HG03432 (cell line): ENCODE results near the gene ARHGAP28.
"Not testable (repeated sequence)": the region's sequence is repeated elsewhere in the genome, so short reads cannot be mapped to it uniquely, and the experiment has no call there.

Experiments used
- ATAC-seq: cut with Tn5 transposase; IDR thresholded peaks from one replicate; pipeline ENCODE4 v1.9.1; 2021; ENCODE audit warnings: mild to moderate bottlenecking, moderate library complexity; ENCODE audit not compliant: unreplicated experiment

ARHGAP28 gene

DNA sequence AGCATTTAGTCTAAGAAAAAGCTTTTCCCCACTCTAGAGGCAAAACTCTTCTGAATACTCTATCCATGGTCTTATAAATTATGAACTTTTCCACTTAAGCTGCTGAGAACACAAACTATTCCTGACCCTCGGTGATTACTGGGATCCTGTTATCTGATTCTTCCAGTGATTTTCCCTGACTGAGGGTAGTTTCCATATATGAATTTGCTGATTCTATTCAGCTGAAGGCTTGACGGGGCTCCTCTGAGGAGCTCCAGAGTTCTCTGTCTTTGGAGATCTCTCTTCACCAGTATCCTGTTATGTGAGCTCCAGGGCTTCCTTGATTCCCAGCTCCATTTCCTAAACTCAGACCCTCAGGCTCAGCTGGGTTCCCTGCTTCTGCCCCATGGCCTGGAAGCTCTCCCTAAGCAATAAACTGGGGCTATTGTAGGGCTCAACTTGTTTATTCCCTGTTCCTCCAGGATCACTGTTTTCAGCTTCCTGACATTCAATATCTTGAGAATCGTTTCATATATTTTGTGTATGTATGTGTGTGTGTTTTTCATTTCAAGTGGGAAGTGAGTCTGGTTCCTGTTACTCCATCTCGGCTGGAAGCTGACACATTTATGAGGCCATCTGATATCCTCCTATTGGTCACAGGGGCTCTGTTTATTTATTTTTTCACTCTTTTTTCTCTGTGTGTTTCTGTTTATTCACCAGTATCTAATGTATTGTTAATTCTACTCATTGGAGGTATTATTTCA lies 78.2 kb downstream of the ARHGAP28 start:
- no peak for ATAC-seq

DNA sequence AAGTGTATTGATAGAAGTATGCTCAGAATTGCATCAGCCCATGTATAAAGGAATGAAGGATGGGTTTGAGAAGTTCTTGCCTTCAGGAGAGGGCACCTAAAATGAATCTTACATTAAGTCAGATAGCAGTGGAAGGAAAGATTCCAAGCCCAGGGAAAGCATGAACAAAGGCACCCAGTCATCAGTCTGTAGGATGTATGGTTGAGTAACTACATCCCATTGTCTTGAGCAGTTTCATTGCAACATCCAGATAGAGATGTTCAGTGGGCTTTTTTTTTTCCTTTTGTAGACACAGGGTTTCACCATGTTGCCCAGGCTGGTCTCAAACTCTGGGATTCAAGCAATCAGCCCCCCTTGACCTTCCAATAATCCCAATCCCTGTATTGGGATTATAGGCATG lies 80.7 kb downstream of the ARHGAP28 start:
- ATAC-seq = no peak

DNA sequence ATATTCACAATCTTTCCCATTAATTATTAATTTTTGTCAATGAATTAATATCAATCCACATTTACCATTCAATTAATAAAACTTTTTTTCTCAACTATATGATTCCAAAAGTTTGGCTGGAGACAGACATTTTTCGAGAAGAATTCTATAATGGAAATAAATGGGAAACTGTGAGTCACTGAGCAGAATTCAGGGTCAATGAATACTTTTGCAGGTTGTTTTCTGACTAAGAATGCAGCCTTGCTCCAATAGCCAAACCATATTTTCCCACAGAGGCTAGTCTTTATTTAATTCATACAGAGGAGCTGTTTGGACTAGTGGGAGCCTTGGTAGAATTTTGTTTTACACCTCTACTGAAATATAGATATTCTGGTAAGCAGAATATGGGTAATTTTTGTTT lies 82.3 kb downstream of the ARHGAP28 start:
- ATAC-seq = no peak

DNA sequence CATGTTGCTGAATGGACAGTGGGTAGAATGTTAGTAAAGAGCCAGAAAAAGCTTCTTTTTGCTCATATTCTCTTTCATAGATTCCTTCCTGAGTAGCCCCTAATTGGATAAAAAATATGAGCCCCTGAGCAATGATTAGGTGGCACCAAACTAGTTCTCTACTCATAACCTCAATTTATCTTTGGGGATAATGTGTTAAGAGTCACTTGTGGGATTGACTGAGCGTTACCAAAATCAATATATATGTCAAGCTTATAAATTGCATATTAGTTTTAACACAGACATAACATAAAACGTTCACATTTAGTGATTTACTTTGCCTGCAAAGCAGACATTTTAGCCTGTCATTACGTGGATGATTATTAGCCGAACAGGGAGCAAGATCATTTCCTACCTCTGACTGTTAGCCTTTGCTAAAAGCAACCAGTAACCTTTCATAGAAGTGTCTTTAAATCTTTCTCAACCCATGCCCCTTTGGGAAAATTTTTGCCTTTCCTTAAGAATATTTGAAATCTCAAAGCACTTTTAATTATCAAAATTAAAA lies 85.4 kb downstream of the ARHGAP28 start:
- no peak for ATAC-seq

DNA sequence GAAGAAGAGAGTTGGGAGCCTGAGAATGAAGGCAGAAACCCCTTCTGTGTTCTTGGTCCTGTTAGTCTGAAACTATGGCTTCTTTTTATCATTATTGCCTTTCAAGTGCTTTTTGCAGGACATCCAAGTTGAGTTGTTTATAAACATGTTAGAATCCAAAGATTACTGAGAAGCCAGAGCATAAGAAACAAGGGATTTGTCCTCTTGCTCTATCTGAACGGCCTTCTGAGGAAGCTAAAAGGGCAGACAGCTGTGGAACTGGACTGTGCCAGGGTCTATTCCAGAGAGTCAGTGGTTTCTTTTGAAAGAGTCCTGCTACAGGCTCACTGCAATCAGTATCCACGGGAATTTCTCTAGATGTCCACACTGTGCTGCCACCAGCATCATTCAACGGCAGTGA lies 86.6 kb downstream of the ARHGAP28 start:
- ATAC-seq = no peak

DNA sequence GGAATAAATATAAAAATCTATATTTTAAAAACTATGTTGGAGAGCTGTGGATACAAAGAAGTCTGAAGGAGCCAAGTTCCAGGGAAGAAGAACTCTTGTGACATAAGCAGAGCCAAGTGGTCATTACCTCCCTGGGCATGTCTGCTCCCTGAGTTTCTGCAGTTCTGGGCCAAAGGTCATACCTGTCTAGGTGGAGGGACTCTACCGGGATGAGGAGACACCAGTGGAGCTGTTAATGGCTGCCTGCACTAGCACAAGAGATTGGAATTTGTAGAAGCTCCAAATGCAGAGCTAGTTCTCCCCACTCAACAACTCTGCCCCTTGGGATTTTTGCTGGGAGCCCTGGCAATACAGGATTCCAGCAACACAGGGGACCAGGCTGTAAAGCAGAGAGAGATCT lies 89.8 kb downstream of the ARHGAP28 start:
- ATAC-seq = no peak

DNA sequence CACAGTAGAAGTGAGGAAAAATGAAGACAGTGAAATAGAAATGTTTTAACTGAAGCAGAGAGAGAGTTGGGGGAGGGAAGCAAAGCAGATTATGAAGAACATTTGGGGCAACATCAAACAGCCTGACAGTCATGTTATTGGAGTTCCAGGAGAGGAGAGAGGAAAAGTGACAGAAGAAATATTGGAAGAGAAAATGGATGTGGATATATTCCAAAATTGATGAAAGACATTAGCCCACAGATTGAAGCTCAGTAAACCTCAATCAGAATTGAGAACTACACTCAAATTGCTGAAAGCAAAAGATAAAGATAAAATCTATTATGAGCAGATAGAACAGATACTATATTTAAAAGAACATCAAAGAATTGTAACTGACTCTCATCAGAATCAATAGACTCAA lies 90.8 kb downstream of the ARHGAP28 start:
- no peak for ATAC-seq

DNA sequence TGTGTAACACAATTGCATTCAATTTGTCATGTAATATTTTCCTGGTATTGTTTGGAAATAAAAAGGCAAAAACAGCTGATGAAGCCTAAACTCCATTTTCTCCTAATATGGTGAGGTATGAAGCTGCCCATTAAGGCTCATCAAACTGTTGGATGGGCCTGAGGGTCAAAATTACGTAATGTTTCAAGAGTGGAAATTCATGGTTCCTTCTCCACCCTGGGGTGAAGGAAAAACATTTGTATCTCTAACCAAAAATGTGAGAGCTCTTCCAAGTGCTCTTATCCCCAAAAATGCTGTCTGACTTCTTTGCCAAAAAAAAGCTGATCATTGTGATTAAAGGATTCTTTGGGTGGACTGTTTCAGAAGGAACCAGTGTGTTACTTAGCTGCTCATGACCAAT lies 91.8 kb downstream of the ARHGAP28 start:
- ATAC-seq = no peak

DNA sequence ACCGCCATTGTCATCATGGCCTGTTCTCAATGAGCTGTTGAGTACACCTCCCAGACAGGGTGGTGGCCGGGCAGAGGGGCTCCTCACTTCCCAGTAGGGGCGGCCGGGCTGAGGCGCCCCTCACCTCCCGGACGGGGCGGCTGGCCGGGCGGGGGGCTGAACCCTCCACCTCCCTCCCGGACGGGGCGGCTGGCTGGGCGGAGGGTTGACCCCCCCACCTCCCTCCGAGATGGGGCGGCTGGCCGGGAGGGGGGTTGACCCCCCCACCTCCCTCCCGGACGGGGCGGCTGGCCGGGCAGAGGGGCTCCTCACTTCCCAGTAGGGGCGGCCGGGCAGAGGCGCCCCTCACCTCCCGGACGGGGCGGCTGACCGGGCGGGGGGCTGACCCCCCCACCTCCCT lies 97.6 kb downstream of the ARHGAP28 start:
- ATAC-seq = not testable (repeated sequence)

DNA sequence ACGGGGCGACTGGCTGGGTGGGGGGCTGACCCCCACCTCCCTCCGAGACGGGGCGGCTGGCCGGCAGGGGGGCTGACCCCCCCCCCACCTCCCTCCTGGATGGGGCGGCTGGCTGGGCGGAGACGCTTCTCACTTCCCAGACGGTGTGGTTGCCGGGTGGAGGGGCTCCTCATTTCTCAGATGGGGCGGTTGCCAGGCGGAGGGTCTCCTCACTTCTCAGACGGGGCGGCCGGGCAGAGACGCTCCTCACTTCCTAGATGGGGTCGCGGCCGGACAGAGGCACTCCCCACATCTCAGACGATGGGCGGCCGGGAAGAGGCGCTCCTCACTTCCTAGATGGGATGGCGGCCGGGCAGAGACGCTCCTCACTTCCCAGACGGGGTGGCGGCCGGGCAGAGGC lies 98.0 kb downstream of the ARHGAP28 start:
- not testable (repeated sequence) for ATAC-seq

DNA sequence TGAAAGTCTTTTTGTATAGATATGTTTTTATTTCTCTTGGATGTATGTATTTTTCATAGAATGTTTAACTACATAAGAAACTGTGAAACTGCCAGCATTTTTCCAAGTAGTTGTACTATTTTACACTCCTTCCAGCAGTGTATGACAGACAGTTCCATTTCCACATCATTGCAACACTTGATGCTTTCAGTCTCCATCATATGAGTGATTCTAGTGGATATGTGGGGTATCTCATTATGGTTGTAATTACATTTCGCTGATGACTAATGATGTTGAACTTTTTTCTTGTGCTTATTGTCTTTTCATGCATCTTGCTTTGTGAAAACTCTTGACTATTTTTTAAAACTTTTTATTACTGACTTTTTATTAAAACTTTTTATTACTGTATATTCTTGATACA lies 101.4 kb downstream of the ARHGAP28 start:
- no peak for ATAC-seq

DNA sequence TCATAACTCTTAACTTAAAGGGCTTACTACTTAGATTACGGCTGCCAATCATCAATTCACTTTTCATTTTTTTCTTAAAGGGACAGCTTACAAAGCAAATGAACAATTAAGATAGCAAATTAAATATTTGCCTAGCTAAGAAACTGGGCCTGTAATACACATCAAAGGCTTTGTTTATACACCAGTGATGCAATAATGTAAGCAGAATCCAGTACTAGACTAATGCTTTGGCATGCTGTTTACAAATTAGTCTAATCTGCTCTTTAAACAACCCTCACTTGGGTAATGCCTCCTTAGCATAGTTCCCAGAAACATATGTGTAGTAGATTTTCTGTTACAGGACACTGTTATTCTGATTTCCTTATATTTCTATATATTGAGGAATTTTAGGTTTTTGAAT lies 105.8 kb downstream of the ARHGAP28 start:
- ATAC-seq = no peak

DNA sequence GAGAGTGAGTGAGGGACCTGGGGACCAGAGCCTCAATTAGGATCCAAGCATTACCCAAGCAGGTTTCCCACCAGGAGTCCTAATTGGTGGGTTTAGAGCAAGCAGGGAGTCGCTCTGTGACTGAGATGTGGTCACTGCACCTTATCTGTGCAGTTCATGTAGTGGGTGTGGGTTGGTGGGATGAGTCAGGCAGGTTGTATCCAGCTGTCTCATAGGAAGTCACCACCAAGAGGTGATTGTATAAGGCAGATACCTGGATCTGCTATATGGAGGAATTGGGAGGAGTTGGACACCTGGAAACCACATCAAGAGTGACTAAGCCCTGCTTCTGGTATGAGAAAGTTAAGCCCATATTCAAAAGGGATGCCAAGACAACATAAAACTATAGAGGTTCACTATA lies 106.8 kb downstream of the ARHGAP28 start:
- ATAC-seq = no peak

DNA sequence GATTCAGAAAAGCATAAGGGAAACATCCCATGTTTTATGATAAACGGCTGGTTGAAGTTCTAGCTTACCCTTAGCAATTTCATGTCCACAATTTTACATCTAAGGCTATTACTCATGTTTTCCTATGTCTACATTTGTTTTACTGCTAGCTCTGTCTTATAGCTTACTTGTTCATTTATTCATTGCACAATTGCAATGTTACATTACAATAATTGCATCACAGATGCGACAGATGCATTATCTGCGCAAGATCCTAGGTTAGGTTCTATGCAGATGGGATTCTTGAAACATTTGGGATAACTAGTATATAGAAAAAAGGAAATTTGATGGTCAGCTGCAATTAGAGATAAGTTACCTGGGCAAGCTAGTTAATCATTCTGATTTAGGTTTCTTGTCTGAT lies 108.4 kb downstream of the ARHGAP28 start:
- no peak for ATAC-seq

DNA sequence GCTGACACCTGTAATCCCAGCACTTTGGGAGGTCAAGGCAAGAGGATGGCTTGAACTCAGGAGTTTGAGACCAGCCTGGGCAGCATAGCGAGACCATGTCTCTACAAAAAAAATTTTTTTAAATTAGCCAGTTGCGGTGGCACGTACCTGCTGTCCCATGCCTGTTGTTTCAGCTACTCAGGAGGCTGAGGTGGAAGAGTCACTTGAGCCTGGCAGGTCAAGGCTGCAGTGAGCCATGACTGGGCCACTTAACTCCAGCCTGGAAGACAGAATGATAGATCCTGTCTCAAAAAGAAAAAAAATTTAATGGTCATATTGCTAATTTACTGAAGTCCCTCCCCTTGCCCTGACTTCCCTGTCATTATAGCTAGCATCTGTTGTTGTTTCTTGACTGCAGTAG lies 112.6 kb downstream of the ARHGAP28 start:
- no peak for ATAC-seq

DNA sequence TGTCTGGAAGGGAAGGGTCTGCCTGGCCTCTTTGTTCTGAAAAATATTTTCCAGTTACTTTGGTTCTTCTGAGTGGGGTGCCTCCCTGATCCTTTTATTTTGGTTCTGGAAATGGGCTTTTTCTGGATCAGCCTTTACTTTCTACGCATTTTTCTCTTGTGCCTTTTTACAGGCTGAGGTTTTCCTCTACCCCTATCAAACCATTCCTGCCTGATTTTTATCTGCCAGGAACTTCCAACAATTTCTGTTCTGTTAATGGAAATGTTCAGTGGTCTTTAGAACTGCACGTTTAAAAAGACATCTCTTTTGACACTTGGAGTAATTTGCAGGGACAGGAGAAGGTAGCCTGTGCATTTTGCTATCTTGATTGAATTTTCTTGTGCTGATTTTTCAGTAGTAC lies 113.8 kb downstream of the ARHGAP28 start:
- ATAC-seq = no peak

DNA sequence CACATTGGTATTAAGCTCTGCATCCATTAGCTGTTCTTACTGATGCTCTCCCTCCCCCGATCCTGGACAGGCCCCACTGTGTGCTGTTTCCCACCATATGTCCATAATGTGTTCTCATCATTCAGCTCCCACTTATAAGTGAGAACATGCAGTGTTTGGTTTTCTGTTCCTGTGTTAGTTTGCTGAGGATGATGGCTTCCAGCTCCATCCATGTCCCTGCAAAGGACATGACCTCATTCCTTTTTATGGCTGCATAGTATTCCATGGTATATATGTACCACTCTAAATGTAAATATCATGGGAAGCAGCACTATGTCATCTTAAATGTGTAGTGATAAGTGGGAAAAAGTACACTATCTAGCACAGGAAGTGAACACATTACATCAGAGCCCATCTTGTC lies 116.0 kb downstream of the ARHGAP28 start:
- not testable (repeated sequence) for ATAC-seq

DNA sequence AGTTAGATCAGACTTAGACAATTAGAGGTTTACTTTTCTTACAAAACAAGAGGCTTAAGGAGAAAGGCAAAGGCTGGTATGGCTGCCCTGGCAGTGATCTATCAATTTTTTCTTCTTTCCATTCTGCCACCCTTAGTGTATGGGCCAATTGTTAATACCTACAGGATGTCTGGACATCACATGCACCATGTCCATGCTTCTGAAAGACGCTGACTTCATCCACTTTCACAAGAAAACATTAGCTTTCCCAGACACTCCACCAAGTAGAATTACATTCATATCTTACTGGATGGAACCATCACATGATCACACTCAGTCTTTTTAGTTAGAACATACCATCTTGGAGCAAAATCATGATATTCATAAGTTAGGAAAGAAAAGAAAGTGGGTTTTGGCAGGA lies 120.9 kb downstream of the ARHGAP28 start:
- no peak for ATAC-seq

DNA sequence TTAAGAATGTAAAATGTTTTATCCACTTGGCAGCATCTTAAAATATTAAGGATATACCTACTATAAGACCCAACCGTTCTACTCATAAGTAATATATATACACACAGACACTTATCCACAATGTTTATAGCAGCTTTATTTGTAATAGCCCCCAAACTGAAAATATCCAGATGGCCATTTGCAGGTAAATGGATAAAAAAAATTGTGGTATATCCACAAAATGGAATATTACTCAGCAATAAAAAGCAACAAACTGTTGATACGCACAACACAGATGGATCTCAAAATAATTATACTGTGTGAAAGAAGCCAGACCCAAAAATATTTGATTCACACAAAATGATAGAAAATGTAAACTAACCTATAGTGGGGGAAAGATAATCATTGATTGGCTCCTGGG lies 122.0 kb downstream of the ARHGAP28 start:
- ATAC-seq = no peak

DNA sequence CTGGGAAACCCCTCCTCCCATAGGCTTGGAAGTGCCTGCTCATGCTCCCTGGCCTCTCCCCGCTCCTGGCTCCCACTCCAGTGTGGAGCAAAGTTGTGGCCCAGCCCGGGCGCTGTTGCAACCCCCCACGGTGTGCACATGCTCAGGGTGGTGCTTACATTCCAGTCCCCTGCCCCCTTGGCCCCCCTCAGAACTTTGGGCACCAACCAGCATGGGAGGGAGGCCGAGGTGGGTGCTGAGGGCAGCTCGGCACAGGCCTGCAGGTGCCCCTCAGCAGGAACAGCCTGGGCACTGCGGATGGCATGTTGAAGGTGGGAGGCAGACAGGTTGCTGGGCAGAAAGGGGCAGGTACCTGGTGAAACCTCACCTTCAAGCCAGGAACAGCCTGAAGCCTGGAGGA lies 125.3 kb downstream of the ARHGAP28 start:
- ATAC-seq = no peak

DNA sequence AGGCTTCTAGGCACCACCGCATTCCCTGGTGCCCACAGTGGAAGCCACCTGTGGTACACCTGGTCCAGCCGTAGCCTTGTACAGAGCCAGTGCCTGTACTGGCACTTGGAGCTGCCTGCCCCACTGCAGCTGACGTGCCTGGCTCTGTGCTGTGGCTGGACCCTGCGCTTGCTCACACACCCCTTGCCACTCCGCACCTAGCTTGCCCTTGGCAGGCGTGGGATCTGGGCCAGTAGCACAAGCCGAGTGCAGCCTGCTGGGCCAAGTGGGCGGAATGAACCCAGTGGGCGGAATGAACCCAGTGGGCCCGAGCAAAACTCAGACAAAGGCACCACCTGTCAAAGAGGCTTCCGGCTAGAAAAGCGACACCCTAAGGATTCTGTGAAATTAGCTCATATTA lies 126.3 kb downstream of the ARHGAP28 start:
- ATAC-seq = no peak

DNA sequence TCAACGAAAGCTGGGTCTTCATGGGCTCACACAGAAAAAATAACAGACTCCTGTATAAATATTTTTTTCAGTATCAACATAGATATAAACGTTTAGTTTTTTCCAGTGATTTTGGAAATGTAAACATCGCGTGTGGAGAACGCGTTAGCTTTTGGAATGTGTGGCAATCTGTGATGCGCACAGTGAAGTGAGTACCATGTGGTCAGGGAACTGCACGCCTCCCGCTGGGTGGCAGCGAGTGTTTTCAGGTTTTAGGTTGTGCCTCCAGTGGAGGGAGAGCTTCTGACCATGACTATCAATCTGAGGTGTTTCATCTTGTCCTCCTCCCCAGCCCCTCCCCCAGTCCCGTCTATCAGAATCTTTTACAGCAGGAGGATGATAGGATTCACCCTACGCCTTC lies 127.8 kb downstream of the ARHGAP28 start:
- no peak for ATAC-seq
